Measurements from ENCODE around the gene MYO16. TPM values are rescaled to one million over a fixed set of nuclear protein-coding genes. Genes with fewer than 3 reads are reported as not detected.

The MYO16 gene
- total and polyA plus RNA-seq, 12 donors, result 0.56 to 2.4 (median 1.4) TPM

- no peak overlapping the region for H3K27ac ChIP-seq
- no peak for DNase-seq
- H3K4me1 ChIP-seq (replicated peaks in 1 of 2), result peaks cover 7 to 18% of the 10 kb centered on the region in 2 donors
- WGBS, 4 donors, result 93 to 97% (median 94%) methylated on average over 6 of the region's 6 CpGs
- TF ChIP-seq POLR2A (IDR thresholded peaks at IDR 0.05) (no peak), CTCF (IDR thresholded peaks at IDR 0.05) (no peak)
- no peaks in the 10 kb centered on the region for H3K36me3 ChIP-seq (replicated peaks in 1 of 2)
- no peaks in the 10 kb centered on the region for H3K27me3 ChIP-seq
- intact Hi-C loops (cut with DNase I), result no loop called here
- no peak overlapping the region for H3K4me3 ChIP-seq
- no peaks in the 10 kb centered on the region for H3K9me3 ChIP-seq (replicated peaks in 1 of 3)
Measured at GRCh38 chr13:108983273-108983672, 353.9 kb downstream of the MYO16 start.

GRCh38 chr13:108984251-108984920, 355.0 kb downstream of the MYO16 start:
- H3K4me3 ChIP-seq, result no peak overlapping the region
- intact Hi-C loops (cut with DNase I), result no loop called here
- H3K27me3 ChIP-seq, result no peaks in the 10 kb centered on the region
- H3K27ac ChIP-seq, result no peak overlapping the region
- no peaks in the 10 kb centered on the region for H3K9me3 ChIP-seq (replicated peaks in 1 of 3)
- 88 to 95% (median 89%) methylated on average over 7 of the region's 7 CpGs for WGBS, 4 donors
- DNase-seq, result no peak
- TF ChIP-seq CTCF (IDR thresholded peaks at IDR 0.05) (no peak), POLR2A (IDR thresholded peaks at IDR 0.05) (no peak)
- H3K36me3 ChIP-seq (replicated peaks in 1 of 2), result no peaks in the 10 kb centered on the region
- H3K4me1 ChIP-seq (replicated peaks in 1 of 2), result peaks cover 7 to 18% of the 10 kb centered on the region in 2 donors

GRCh38 chr13:108985166-108985565, 355.8 kb downstream of the MYO16 start:
- WGBS, 4 donors, result 84 to 90% (median 89%) methylated on average over 10 of the region's 10 CpGs
- Histone ChIP-seq H3K4me3 (no peak overlapping the region), H3K9me3 (replicated peaks in 1 of 3) (no peaks in the 10 kb centered on the region), H3K27me3 (no peaks in the 10 kb centered on the region), H3K36me3 (replicated peaks in 1 of 2) (no peaks in the 10 kb centered on the region), H3K27ac (no peak overlapping the region), H3K4me1 (replicated peaks in 1 of 2) (peaks cover 4 to 14% of the 10 kb centered on the region in 2 donors)
- no peak for DNase-seq
- TF ChIP-seq CTCF (IDR thresholded peaks at IDR 0.05), result no peak
- no peak for TF ChIP-seq POLR2A (IDR thresholded peaks at IDR 0.05)
- intact Hi-C loops (cut with DNase I), result no loop called here

- Histone ChIP-seq H3K27me3 (no peaks in the 10 kb centered on the region), H3K4me3 (no peak overlapping the region), H3K9me3 (replicated peaks in 1 of 3) (no peaks in the 10 kb centered on the region), H3K4me1 (replicated peaks in 1 of 2) (no peaks in the 10 kb centered on the region), H3K27ac (no peak overlapping the region), H3K36me3 (replicated peaks in 1 of 2) (no peaks in the 10 kb centered on the region)
- no peak for DNase-seq
- intact Hi-C loops (cut with DNase I), result no loop called here
- WGBS, 4 donors, result 59 to 74% (median 69%) methylated on average over 4 of the region's 4 CpGs
- TF ChIP-seq CTCF (IDR thresholded peaks at IDR 0.05) (no peak), POLR2A (IDR thresholded peaks at IDR 0.05) (no peak)
Measured at GRCh38 chr13:108987517-108987916, 358.1 kb downstream of the MYO16 start.
